Right lobe of liver (tissue), 6 donors: ENCODE data around the gene TMEM134. TPM values are rescaled to one million over a fixed set of nuclear protein-coding genes. Genes with fewer than 3 reads are reported as not detected.

Experiments
- ATAC-seq, 4 donors: fragments of 200-7000 bp; cut with Tn5 transposase; one replicate each; pipeline ENCODE4 v1.9.1; 2020; ENCODE audit warnings: mild to moderate bottlenecking in 4 of 4, moderate library complexity in 4 of 4
- DNase-seq, 3 donors: peaks; one replicate each; pipeline ENCODE4 v3.0.0-alpha.2; 2020
- H3K27ac ChIP-seq, 3 donors: fragments of 200-600 bp; one replicate each; pipeline ENCODE4 v1.8.0; 2022
- H3K27me3 ChIP-seq, 2 donors: fragments of 200-600 bp; one replicate each; pipeline ENCODE4 v1.8.0; 2022
- H3K36me3 ChIP-seq, 4 donors: fragments of 200-600 bp; sonication (generic) in 1 of 4; one replicate each; pipeline versions ENCODE4 v1.5.1 to v1.8.0; 2017 to 2022; ENCODE audit warnings: control low read depth in 1 of 4
- H3K4me1 ChIP-seq, 4 donors: fragments of 200-600 bp; sonication (generic) in 1 of 4; one replicate each; pipeline versions ENCODE4 v1.5.1 to v1.8.0; 2017 to 2022; ENCODE audit warnings: control low read depth in 1 of 4
- H3K4me3 ChIP-seq, 3 donors: fragments of 200-600 bp; one replicate each; pipeline ENCODE4 v1.8.0; 2022
- H3K9me3 ChIP-seq, 4 donors: fragments of 200-600 bp; sonication (generic) in 1 of 4; one replicate each; pipeline versions ENCODE4 v1.5.1 to v1.8.0; 2017 to 2022; ENCODE audit warnings: control low read depth in 1 of 4
- CTCF ChIP-seq, 4 donors: fragments of 200-600 bp in 3 of 4; fragments of 450-650 bp in 1 of 4; IDR thresholded peaks; one replicate each; pipeline versions ENCODE4 v1.5.1 to v1.8.0; 2016 to 2022; ENCODE audit warnings: antibody characterized with exemption in 4 of 4, mild to moderate bottlenecking in 2 of 4
- POLR2A ChIP-seq: fragments of 450-650 bp; IDR thresholded peaks from one replicate; pipeline ENCODE4 v1.6.1; 2017; ENCODE audit warnings: antibody characterized with exemption, mild to moderate bottlenecking
- WGBS: methylation state at CpG from one replicate; pipeline ENCODE4 v1.1.6; 2018; ENCODE audit warnings: low coverage, low lambda C conversion rate; ENCODE audit not compliant: insufficient coverage; ENCODE audit errors: missing lambda C conversion rate; 5-methylcytosine and 5-hydroxymethylcytosine counted together
- intact Hi-C, 2 donors: fragments of 100-400 bp; cut with DNase I; formaldehyde crosslinking; loops; one replicate each; pipeline versions ENCODE4 v1.11.2 to v1.14.1; 2022
- total RNA-seq, 6 experiments: library from RNA; depleted of rRNA in 2 of 6; stranded (reverse); fragments of >200 nt in 2 of 6; fragmentation: NEBNext Ultra II Directional in 3 of 6; extraction: Animal tissue kit (Norgen Biotek cat#: 25700) in 3 of 6; gene quantifications; one replicate each; pipeline versions ENCODE4 v1.1.0 to v1.2.4, GENCODE V29; 2016 to 2023
- donor health status: DM: no; HTN: yes; CAD: no.
- donor health status: DM: no; HTN: no; CAD: no.
- donor health status: DM: no; HTN: no; CAD: no.
- donor health status: DM: no; HTN: yes; CAD: no.
- donor health status: DM: no; HTN: yes; CAD: no.

TMEM134 gene
- total RNA-seq, 6 experiments from 2014 or later, result 29.1 to 133 (median 40.9) TPM

- no peak overlapping the region for H3K27ac ChIP-seq
Observed at GRCh38 chr11:67441098-67441563, 27.9 kb downstream of the TMEM134 start.

GRCh38 chr11:67440229-67441097, 28.6 kb downstream of the TMEM134 start:
- DNase-seq (peak in 1 of 3 donors; percentile 35), ATAC-seq (no peak)
- no peaks in the 10 kb centered on the region for H3K9me3 ChIP-seq
- TF ChIP-seq POLR2A (no peak), CTCF (IDR thresholded peaks at IDR 0.05) (no peak)
- intact Hi-C loops, result no loop called here
- H3K27me3 ChIP-seq, result no peaks in the 10 kb centered on the region
- peaks cover 0 to 15% (median 0%) of the 10 kb centered on the region in 4 donors for H3K4me1 ChIP-seq
- peaks cover 0 to 12% (median 0%) of the 10 kb centered on the region in 4 donors for H3K36me3 ChIP-seq
- WGBS, result 45% methylated on average over 5 of the region's 17 CpGs
- H3K27ac ChIP-seq, result no peak overlapping the region
- H3K4me3 ChIP-seq, result no peak overlapping the region

More at GRCh38 chr11:67441098-67441563, 27.9 kb downstream of the TMEM134 start:
- no peaks in the 10 kb centered on the region for H3K9me3 ChIP-seq
- WGBS, result 70% methylated on average over 4 of the region's 21 CpGs
- ATAC-seq (no peak), DNase-seq (peak in 1 of 3 donors; percentile 23)
- intact Hi-C loops, result no loop called here
- H3K4me1 ChIP-seq, result peaks cover 0 to 15% (median 0%) of the 10 kb centered on the region in 4 donors
- H3K27me3 ChIP-seq, result no peaks in the 10 kb centered on the region
- peaks cover 0 to 7% (median 0%) of the 10 kb centered on the region in 4 donors for H3K36me3 ChIP-seq
- TF ChIP-seq POLR2A, result no peak
- TF ChIP-seq CTCF (IDR thresholded peaks at IDR 0.05), result no peak
- no peak overlapping the region for H3K4me3 ChIP-seq

- intact Hi-C loops, result no loop called here
- no peaks in the 10 kb centered on the region for H3K9me3 ChIP-seq
- 52% methylated on average over 16 of the region's 31 CpGs for WGBS
- no peak overlapping the region for H3K4me3 ChIP-seq
- peak in 1 of 4 donors; percentile 9 for TF ChIP-seq CTCF (IDR thresholded peaks at IDR 0.05)
- no peak for TF ChIP-seq POLR2A
- H3K27ac ChIP-seq, result peak overlapping the region in 1 of 3 donors; percentile 8
- no peaks in the 10 kb centered on the region for H3K27me3 ChIP-seq
- DNase-seq, result peak in 1 of 3 donors; percentile 65
- H3K4me1 ChIP-seq, result peaks cover 0 to 15% (median 0%) of the 10 kb centered on the region in 4 donors
- peaks cover 0 to 18% (median 1%) of the 10 kb centered on the region in 4 donors for H3K36me3 ChIP-seq
- peak in 2 of 4 donors; percentile 4 to 5 for ATAC-seq
Observed at GRCh38 chr11:67439321-67440228, 29.5 kb downstream of the TMEM134 start.

- no peaks in the 10 kb centered on the region for H3K9me3 ChIP-seq
- no peaks in the 10 kb centered on the region for H3K27me3 ChIP-seq
- H3K4me3 ChIP-seq, result peak overlapping the region in 2 of 3 donors; percentile 11 to 27
- no peak for ATAC-seq
- TF ChIP-seq POLR2A, result no peak
- TF ChIP-seq CTCF (IDR thresholded peaks at IDR 0.05), result no peak
- intact Hi-C loops, result no loop called here
- H3K27ac ChIP-seq, result no peak overlapping the region
- DNase-seq, result peak in 1 of 3 donors; percentile 61
- peaks cover 0 to 27% (median 4%) of the 10 kb centered on the region in 4 donors for H3K36me3 ChIP-seq
- peaks cover 0 to 7% (median 0%) of the 10 kb centered on the region in 4 donors for H3K4me1 ChIP-seq
- 63% methylated on average over 6 of the region's 41 CpGs for WGBS
Observed at GRCh38 chr11:67438158-67438902, 30.7 kb downstream of the TMEM134 start.
